ENCODE measurements around the gene ZNF787. TPM values are rescaled to one million over a fixed set of nuclear protein-coding genes. Genes with fewer than 3 reads are reported as not detected.

Gene ZNF787
- total and polyA plus RNA-seq, 10 of the 15 experiments (the other 5 are each of a cell fraction or from before 2014, with no cell fraction given), result 0.23 to 39.9 (median 4.1) TPM

- H3K27ac ChIP-seq (ENCODE audit: control insufficient read depth, insufficient read depth), result no peak overlapping the region
- TF ChIP-seq, protein P1, sequence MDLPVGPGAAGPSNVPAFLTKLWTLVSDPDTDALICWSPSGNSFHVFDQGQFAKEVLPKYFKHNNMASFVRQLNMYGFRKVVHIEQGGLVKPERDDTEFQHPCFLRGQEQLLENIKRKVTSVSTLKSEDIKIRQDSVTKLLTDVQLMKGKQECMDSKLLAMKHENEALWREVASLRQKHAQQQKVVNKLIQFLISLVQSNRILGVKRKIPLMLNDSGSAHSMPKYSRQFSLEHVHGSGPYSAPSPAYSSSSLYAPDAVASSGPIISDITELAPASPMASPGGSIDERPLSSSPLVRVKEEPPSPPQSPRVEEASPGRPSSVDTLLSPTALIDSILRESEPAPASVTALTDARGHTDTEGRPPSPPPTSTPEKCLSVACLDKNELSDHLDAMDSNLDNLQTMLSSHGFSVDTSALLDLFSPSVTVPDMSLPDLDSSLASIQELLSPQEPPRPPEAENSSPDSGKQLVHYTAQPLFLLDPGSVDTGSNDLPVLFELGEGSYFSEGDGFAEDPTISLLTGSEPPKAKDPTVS (IDR thresholded peaks at IDR 0.05; ENCODE audit: low read depth, low read length), result no peak
- no peak for TF ChIP-seq CBFB (IDR thresholded peaks at IDR 0.05; ENCODE audit: low read depth)
- no peak for TF ChIP-seq RAD51 (IDR thresholded peaks at IDR 0.05)
- TF ChIP-seq ZNF217 (IDR thresholded peaks at IDR 0.05), result no peak
- TF ChIP-seq RELA (IDR thresholded peaks at IDR 0.05; ENCODE audit: borderline replicate concordance, partially characterized antibody), result no peak
- no peak for TF ChIP-seq TARDBP (IDR thresholded peaks at IDR 0.05; ENCODE audit: borderline replicate concordance)
- TF ChIP-seq LARP7 (IDR thresholded peaks at IDR 0.05), result no peak
- TF ChIP-seq SREBF1 (IDR thresholded peaks at IDR 0.05; ENCODE audit: low read length), result no peak
- no peak for TF ChIP-seq JUND (IDR thresholded peaks at IDR 0.05; ENCODE audit: low read depth, low read length)
- TF ChIP-seq BHLHE40 (IDR thresholded peaks at IDR 0.05; ENCODE audit: borderline replicate concordance in 1 of 2, low read depth in 2 of 2, low read length in 1 of 2), result no peak
- no peak for TF ChIP-seq GABPA (IDR thresholded peaks at IDR 0.05; ENCODE audit: low read depth)
- TF ChIP-seq CEBPB (IDR thresholded peaks at IDR 0.05; ENCODE audit: borderline replicate concordance in 1 of 2, low read depth in 2 of 2, low read length in 2 of 2), result no peak
- TF ChIP-seq TCF12 (IDR thresholded peaks at IDR 0.05; ENCODE audit: low read depth, low read length), result no peak
- TF ChIP-seq E2F8 (IDR thresholded peaks at IDR 0.05; ENCODE audit: low read depth, partially characterized antibody), result no peak
- no peak for TF ChIP-seq PML (IDR thresholded peaks at IDR 0.05; ENCODE audit: low read length)
- no peak for TF ChIP-seq NFIC (IDR thresholded peaks at IDR 0.05; ENCODE audit: low read depth, low read length)
- TF ChIP-seq, protein P2, sequence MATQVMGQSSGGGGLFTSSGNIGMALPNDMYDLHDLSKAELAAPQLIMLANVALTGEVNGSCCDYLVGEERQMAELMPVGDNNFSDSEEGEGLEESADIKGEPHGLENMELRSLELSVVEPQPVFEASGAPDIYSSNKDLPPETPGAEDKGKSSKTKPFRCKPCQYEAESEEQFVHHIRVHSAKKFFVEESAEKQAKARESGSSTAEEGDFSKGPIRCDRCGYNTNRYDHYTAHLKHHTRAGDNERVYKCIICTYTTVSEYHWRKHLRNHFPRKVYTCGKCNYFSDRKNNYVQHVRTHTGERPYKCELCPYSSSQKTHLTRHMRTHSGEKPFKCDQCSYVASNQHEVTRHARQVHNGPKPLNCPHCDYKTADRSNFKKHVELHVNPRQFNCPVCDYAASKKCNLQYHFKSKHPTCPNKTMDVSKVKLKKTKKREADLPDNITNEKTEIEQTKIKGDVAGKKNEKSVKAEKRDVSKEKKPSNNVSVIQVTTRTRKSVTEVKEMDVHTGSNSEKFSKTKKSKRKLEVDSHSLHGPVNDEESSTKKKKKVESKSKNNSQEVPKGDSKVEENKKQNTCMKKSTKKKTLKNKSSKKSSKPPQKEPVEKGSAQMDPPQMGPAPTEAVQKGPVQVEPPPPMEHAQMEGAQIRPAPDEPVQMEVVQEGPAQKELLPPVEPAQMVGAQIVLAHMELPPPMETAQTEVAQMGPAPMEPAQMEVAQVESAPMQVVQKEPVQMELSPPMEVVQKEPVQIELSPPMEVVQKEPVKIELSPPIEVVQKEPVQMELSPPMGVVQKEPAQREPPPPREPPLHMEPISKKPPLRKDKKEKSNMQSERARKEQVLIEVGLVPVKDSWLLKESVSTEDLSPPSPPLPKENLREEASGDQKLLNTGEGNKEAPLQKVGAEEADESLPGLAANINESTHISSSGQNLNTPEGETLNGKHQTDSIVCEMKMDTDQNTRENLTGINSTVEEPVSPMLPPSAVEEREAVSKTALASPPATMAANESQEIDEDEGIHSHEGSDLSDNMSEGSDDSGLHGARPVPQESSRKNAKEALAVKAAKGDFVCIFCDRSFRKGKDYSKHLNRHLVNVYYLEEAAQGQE (IDR thresholded peaks at IDR 0.05; ENCODE audit: low read depth, low read length), result no peak
- no peak for TF ChIP-seq ZZZ3 (IDR thresholded peaks at IDR 0.05; ENCODE audit: control insufficient read depth, insufficient read length, low read depth)
- no peaks in the 10 kb centered on the region for H3K27me3 ChIP-seq (replicated peaks in 1 of 2; ENCODE audit: control insufficient read depth in 2 of 2, insufficient read depth in 2 of 2, low read length in 1 of 2)
- H3K4me1 ChIP-seq (ENCODE audit: control insufficient read depth, insufficient read depth, low read length), result peaks cover 10% of the 10 kb centered on the region
- in situ Hi-C loops (cut with MboI), result loop anchor here (25.0 kb wide), 1 partner anchor 1667 kb away; the partner anchor contains the start of gene ZNF552
- intact Hi-C loops (cut with micrococcal nuclease; ENCODE audit: unreplicated experiment), result no loop called here
- peaks cover 19% of the 10 kb centered on the region for H3K79me2 ChIP-seq (ENCODE audit: control insufficient read depth, insufficient read depth, low read length)
- no peaks in the 10 kb centered on the region for H4K20me1 ChIP-seq (ENCODE audit: control insufficient read depth, insufficient read depth)
- 93% methylated on average over 10 of the region's 10 CpGs for WGBS (ENCODE audit: insufficient coverage, insufficient replicate concordance, low lambda C conversion rate, missing lambda C conversion rate)
- ChIA-PET CTCF (interaction anchor here (0.6 kb wide), 1 partner anchor 82 kb away, joined by 3 read pairs; no protein-coding TSS in a partner anchor), POLR2A (no interaction called here), SMC1A (ENCODE audit: uncharacterized antibody, unreplicated experiment) (no interaction called here), RAD21 (ENCODE audit: unreplicated experiment) (no interaction called here)
- no peaks in the 10 kb centered on the region for H3K9me3 ChIP-seq (replicated peaks; ENCODE audit: control insufficient read depth, insufficient read depth, low read length)
- no peak overlapping the region for H3K4me2 ChIP-seq (ENCODE audit: control insufficient read depth, insufficient read depth)
- no peak for FAIRE-seq
- H3K4me3 ChIP-seq, result no peak overlapping the region
- no peak for DNase-seq (ENCODE audit: low read depth, low spot score)
- BruUV-seq (replicated peaks), result no TSS peak
- ATAC-seq, result no peak
- no peak overlapping the region for H2AFZ ChIP-seq (ENCODE audit: control insufficient read depth, low read depth, low read length)
- H3K36me3 ChIP-seq (ENCODE audit: control insufficient read depth in 2 of 2, insufficient read depth in 2 of 2, low read length in 1 of 2), result peaks cover 2 to 12% of the 10 kb centered on the region in 2 experiments
- no peak overlapping the region for H3K9ac ChIP-seq (ENCODE audit: control insufficient read depth, insufficient read depth, low read length)
Observed at GRCh38 chr19:56145698-56146097, 24.6 kb upstream of the ZNF787 start.

Data from GM12878 (cell line).